ENCODE data around the gene WBP11. TPM values are rescaled to one million over a fixed set of nuclear protein-coding genes. Genes with fewer than 3 reads are reported as not detected.

WBP11 gene
- total RNA-seq, 1 donor from 2014 or later: 117 TPM

- no peaks in the 10 kb centered on the region for H3K9me3 Mint-ChIP-seq (ENCODE audit: low read depth)
- no peaks in the 10 kb centered on the region for H3K27me3 Mint-ChIP-seq
- TF ChIP-seq, protein P1, sequence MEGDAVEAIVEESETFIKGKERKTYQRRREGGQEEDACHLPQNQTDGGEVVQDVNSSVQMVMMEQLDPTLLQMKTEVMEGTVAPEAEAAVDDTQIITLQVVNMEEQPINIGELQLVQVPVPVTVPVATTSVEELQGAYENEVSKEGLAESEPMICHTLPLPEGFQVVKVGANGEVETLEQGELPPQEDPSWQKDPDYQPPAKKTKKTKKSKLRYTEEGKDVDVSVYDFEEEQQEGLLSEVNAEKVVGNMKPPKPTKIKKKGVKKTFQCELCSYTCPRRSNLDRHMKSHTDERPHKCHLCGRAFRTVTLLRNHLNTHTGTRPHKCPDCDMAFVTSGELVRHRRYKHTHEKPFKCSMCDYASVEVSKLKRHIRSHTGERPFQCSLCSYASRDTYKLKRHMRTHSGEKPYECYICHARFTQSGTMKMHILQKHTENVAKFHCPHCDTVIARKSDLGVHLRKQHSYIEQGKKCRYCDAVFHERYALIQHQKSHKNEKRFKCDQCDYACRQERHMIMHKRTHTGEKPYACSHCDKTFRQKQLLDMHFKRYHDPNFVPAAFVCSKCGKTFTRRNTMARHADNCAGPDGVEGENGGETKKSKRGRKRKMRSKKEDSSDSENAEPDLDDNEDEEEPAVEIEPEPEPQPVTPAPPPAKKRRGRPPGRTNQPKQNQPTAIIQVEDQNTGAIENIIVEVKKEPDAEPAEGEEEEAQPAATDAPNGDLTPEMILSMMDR (IDR thresholded peaks at IDR 0.05; ENCODE audit: unreplicated experiment): no peak
- no peaks in the 10 kb centered on the region for H3K4me1 Mint-ChIP-seq (ENCODE audit: low read depth)
- H3K4me3 Mint-ChIP-seq (ENCODE audit: low read depth): no peak overlapping the region
- no peaks in the 10 kb centered on the region for H3K36me3 Mint-ChIP-seq (ENCODE audit: insufficient read depth)
- no peak for DNase-seq (ENCODE audit: low spot score, unreplicated experiment)
- no peak overlapping the region for H3K27ac Mint-ChIP-seq
Observed at GRCh38 chr12:14825256-14825655, 22.0 kb upstream of the WBP11 start.

- no peak for DNase-seq (ENCODE audit: low spot score, unreplicated experiment)
- no peaks in the 10 kb centered on the region for H3K27me3 Mint-ChIP-seq
- no peaks in the 10 kb centered on the region for H3K36me3 Mint-ChIP-seq (ENCODE audit: insufficient read depth)
- H3K4me3 Mint-ChIP-seq (ENCODE audit: low read depth): no peak overlapping the region
- TF ChIP-seq, protein P1 (IDR thresholded peaks at IDR 0.05; ENCODE audit: unreplicated experiment): no peak
- H3K27ac Mint-ChIP-seq: no peak overlapping the region
- H3K4me1 Mint-ChIP-seq (ENCODE audit: low read depth): no peaks in the 10 kb centered on the region
- no peaks in the 10 kb centered on the region for H3K9me3 Mint-ChIP-seq (ENCODE audit: low read depth)
Observed at GRCh38 chr12:14824012-14824634, 20.8 kb upstream of the WBP11 start.

GRCh38 chr12:14814014-14814413, 10.7 kb upstream of the WBP11 start, which contains the start of gene SMCO3:
TSS of gene SMCO3 (minus strand) at chr12:14814182. CDS start at chr12:14806680, 7,502 bp downstream.
- no peaks in the 10 kb centered on the region for H3K4me1 Mint-ChIP-seq (ENCODE audit: low read depth)
- H3K27me3 Mint-ChIP-seq: no peaks in the 10 kb centered on the region
- H3K9me3 Mint-ChIP-seq (ENCODE audit: low read depth): peaks cover 3% of the 10 kb centered on the region
- H3K27ac Mint-ChIP-seq: no peak within 1 kb of the TSS
- DNase-seq (ENCODE audit: low spot score, unreplicated experiment): no peak
- TF ChIP-seq, protein P1 (IDR thresholded peaks at IDR 0.05; ENCODE audit: unreplicated experiment): no peak
- H3K36me3 Mint-ChIP-seq (ENCODE audit: insufficient read depth): no peaks in the 10 kb centered on the region
- no peak within 1 kb of the TSS for H3K4me3 Mint-ChIP-seq (ENCODE audit: low read depth)

GRCh38 chr12:14811486-14811885, 8.2 kb upstream of the WBP11 start:
- TF ChIP-seq, protein P1 (IDR thresholded peaks at IDR 0.05; ENCODE audit: unreplicated experiment): no peak
- no peaks in the 10 kb centered on the region for H3K9me3 Mint-ChIP-seq (ENCODE audit: low read depth)
- H3K4me3 Mint-ChIP-seq (ENCODE audit: low read depth): no peak overlapping the region
- H3K4me1 Mint-ChIP-seq (ENCODE audit: low read depth): no peaks in the 10 kb centered on the region
- H3K27me3 Mint-ChIP-seq: no peaks in the 10 kb centered on the region
- no peaks in the 10 kb centered on the region for H3K36me3 Mint-ChIP-seq (ENCODE audit: insufficient read depth)
- H3K27ac Mint-ChIP-seq: no peak overlapping the region
- DNase-seq (ENCODE audit: low spot score, unreplicated experiment): no peak

- H3K36me3 Mint-ChIP-seq (ENCODE audit: insufficient read depth): no peaks in the 10 kb centered on the region
- H3K4me3 Mint-ChIP-seq (ENCODE audit: low read depth): no peak overlapping the region
- H3K4me1 Mint-ChIP-seq (ENCODE audit: low read depth): no peaks in the 10 kb centered on the region
- no peaks in the 10 kb centered on the region for H3K9me3 Mint-ChIP-seq (ENCODE audit: low read depth)
- no peak overlapping the region for H3K27ac Mint-ChIP-seq
- DNase-seq (ENCODE audit: low spot score, unreplicated experiment): no peak
- no peaks in the 10 kb centered on the region for H3K27me3 Mint-ChIP-seq
- TF ChIP-seq, protein P1 (IDR thresholded peaks at IDR 0.05; ENCODE audit: unreplicated experiment): peak; percentile 56
Observed at GRCh38 chr12:14810953-14811483, 7.7 kb upstream of the WBP11 start.
